Neural cell (in vitro differentiated cells): Measurements from ENCODE around the gene DCUN1D2.

ENCODE experiments used
- CTCF ChIP-seq: fragments of 450-650 bp; IDR thresholded peaks from 2 replicates; pipeline ENCODE4 v1.5.1; 2014; ENCODE audit warnings: antibody characterized with exemption, mild to moderate bottlenecking, moderate library complexity; ENCODE audit not compliant: poor library complexity, severe bottlenecking
- EP300 ChIP-seq: fragments of 450-650 bp; conservative IDR thresholded peaks from 2 replicates; pipeline ENCODE4 v1.6.1; 2014; ENCODE audit warnings: antibody characterized with exemption, mild to moderate bottlenecking, moderate library complexity; ENCODE audit not compliant: poor library complexity, severe bottlenecking
- EZH2 ChIP-seq: fragments of 200-600, 300-800 bp; shearing (Covaris generic), sonication (generic); IDR thresholded peaks from 2 replicates; pipeline ENCODE4 v1.6.1; 2014; ENCODE audit warnings: antibody characterized with exemption, low read length, borderline replicate concordance, mild to moderate bottlenecking; ENCODE audit not compliant: insufficient read depth, poor library complexity, severe bottlenecking
- POLR2AphosphoS5 ChIP-seq: IDR thresholded peaks from 2 replicates; pipeline ENCODE4 v1.6.1; 2012
- RAD21 ChIP-seq: fragments of 450-650 bp; conservative IDR thresholded peaks from 2 replicates; pipeline ENCODE4 v1.6.1; 2014; ENCODE audit warnings: antibody characterized with exemption, mild to moderate bottlenecking, moderate library complexity

- TF ChIP-seq CTCF (no peak), POLR2AphosphoS5 (no peak), EP300 (no peak), RAD21 (no peak), EZH2 (no peak)
Measured at GRCh38 chr13:113431171-113431570, 59.3 kb downstream of the DCUN1D2 start.
